ENCODE measurements around the gene NANOS2.

The NANOS2 gene
- 0 reads per million in 4 experiments for total RNA-seq

GRCh38 chr19:45913874-45914830 is at the start of gene NANOS2:
Gene NANOS2 (minus strand): TSS chr19:45914778. CDS start chr19:45914693, 85 bp downstream.
- no peak for DNase-seq

DNA sequence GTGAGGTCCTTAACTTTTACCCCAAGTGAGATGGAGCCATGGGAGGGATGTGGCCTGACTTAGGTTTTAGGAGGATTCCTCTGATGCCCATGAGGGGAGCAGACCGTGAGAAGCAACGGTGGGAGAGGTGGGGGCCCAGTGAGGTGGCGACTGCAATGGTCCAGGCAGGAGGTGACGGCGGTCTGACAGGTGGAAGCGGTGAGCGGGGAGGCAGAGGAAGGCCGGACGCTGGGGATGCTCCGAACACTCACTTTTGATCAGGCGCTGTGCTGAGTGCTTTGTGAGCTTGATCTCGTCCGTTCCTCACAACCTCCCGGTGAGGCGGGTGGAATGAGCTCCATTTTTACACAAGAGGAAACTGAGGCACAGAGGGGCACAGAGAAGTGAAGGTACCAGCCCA is 47.4 kb upstream of the NANOS2 start:
- DNase-seq = no peak

DNA sequence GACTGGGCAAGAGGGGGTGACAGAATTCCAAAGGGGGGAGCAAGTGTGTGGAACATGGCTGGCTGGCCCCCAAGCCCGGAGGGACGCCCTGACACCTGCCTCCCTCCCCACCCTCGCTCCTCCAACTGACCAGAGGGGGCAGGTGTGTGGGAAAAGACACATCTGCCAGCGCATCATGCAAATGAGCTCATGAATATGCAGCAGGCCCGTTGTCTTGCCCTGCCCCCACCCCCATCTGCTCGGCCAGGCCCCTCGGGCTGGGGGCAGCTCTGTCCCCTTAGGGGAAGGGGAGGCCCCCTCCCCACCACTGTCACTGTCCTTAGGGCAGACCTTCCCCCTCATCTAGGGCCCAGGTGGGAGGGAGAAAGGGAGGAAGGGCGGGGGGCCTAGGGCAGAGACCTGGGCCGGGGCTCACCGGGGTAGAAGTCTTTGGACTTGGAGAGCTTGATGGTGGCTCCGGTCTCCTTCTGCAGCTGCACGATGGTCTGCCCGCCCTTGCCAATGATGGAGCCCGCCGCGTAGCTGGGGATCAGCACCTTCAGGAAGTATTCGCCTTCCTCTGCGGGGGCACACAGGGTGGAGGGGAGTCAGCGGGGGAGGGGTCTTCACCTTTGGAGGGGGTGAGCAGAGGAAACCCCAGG is 46.1 kb upstream of the NANOS2 start:
- no peak for DNase-seq

GRCh38 chr19:45959517-45960025 is 45.0 kb upstream of the NANOS2 start:
- no peak for DNase-seq

DNA sequence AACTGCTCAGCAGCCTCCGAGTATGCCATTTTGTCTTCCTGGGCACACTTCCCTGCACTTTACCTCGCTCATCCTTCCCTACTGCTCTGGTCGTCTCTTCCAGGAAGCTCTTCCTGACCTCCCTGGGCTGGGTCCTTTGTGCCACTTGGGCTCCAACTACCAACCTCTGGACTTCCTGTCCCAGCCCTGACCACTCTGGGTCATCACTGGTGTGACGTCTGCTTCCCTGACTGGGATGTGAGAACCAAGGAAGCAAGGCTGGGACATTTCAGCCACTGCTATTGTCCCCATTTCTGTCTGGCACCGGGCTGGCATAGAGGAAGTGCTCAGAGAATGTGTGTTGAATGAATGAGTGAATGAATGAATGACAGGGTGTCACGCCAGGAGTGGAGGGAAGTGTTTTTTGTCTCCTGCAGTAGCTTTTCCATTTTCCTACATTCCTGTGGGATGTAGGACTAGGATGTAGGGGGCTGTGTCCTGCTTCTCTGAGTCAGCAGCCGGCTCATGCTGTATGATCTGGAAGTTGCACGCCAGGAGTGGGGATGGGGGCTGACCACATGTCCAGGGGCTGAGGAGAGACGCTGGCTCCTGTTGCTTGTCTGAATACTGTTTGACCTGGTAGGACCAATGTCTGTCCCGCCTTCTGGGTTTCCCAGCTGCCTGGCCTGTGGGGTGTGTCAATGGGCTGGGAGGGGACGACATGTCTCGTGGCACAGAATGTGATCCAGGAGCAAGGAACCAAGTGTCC is 44.4 kb upstream of the NANOS2 start:
- DNase-seq = no peak

DNA sequence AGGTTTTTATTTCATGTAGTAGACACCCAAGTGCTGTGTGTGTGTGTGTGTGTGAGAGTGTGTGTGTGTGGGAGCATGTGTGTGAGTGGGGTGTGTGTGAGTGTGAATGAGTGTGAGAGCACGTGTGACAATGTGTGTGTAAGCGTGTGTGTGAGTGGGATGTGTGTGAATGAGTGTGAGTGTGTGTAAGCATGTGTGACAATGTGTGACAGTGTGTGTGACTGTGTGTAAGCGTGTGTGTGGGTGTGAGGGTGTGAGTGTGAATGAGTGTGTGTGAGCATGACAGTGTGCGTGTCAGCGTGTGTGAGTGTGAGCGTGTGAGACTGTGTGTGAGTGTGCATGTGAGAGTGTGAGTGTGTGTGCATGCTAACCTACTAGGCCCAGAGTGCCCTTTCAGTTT is 43.7 kb upstream of the NANOS2 start:
- DNase-seq = no peak

DNA sequence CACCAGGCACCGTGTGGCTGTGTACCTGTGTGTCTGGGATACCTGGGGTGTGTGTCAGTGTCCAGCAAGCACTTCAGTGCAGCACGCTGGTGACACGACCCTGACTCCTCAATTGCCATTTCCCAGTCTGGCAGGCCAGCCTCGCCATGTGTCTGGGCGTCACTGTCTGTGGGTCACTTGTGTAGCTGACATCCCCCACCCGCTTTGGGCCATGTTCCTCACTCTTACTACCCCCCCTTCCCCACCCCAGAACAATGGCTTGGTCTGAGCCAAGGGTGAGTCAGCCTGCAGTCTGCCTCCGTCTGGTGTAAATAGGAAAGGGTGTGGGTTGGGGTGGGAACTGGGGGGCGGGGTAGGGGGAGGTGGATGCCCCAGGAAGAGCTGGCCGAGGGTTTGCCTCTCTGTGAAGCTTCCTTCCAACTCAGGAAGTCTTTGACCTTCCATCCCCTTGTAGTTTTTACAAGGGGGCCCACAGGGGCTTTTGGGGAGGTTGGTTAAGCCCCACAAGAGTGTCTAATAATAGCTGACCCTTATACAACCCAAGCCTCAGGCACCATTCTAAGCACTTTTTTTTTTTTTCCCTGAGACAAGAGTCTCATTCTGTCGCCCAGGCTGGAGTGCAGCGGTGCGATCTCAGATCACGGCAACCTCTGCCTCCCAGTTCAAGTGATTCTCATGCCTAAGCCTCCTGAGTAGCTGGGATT is 41.5 kb upstream of the NANOS2 start:
- DNase-seq = no peak

DNA sequence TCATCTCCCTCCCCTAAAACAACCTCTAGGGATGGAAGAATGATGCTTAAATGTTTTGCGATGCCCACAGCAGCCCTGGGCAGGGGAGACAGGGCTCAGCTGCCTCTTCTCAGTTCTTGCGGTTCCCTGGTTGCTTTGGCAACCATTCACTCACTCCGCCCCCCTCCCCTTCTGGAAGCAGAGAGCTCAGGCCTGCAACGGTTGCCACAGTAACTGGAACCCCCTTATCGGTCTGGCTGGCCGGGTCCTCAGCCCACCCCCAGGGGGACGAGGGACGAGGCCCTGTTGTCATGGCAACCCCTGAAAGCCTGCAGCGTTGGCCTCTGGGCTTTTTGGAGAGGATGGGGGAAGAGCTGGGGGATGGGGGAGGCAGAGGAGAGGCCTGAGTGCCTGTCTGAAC is 39.6 kb upstream of the NANOS2 start:
- DNase-seq = no peak

GRCh38 chr19:45953676-45954075 is 39.1 kb upstream of the NANOS2 start:
- DNase-seq = no peak

DNA sequence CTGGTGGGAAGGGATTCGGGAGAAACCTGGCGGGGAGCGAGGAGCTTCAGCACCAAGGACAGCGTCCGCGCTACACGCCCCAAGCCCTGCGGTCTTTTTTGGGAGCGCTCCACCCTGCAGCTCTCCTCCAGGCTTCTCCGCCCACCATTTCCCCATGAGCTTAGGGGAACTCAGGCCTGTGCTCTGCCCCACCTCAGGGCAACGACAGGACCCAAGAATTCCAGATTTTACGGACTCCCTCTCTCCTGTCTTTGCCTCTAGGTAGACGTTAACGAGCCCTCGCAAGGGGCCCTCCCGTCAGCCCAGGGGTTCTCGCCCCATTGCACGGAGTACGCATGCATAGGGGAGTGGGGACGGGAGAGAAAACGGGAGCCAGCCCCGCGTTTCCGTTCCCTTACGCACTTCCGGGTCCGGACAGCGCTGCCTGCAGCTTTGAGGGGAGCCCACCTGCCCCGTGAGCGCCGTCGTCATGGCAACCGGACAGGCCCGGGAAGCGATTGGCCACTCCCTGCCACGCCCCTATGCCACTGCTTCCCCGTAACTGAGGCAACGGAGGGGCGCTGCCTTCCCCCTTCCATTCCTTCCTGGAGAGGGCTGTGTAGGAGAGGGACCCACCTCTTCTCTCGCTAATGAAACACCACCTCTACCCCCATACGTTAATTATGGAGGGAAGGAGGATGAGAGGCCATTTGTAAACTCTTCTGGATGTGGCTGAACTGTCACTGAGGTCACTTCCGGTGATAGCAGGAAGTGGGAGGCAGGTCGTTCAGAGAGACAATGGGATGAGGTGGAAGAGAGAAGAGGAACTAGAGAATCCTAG is 38.3 kb upstream of the NANOS2 start:
- no peak for DNase-seq

DNA sequence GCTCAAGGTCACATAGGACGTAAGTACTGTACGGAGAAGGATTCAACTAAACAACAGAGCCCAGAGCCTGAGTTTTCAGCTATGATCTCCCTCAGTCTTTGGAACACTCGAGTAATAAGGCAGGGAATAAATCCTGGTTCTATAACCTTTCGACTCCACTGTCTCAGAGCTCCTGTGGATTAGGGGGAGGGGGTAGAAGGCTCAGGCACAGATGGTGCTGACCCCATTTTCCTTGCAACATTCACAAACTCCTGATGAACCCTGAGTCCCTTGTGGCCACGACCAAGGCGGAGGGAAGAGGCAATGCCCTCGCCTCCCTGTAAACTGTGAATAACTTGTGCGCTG is 37.7 kb upstream of the NANOS2 start:
- no peak for DNase-seq

DNA sequence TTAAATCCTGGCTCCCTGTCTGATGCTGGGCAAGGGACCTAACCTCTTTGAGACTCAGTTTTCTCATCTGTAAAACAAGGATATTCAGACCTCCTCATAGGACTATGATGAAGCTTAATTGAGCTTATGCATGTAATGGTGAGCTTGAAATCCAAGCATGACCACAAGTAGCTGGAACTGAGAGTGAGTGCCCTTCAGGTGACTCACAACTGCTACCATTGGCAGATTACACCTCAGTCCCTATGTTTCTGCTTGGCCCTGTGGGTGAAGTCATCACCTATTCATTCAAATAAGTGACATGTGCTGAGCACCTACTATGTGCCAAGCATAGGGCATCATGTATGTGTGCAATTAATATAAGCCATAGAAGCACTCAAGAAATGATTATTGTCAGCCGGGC is 33.3 kb upstream of the NANOS2 start:
- no peak for DNase-seq

GRCh38 chr19:45940515-45940805 is 25.9 kb upstream of the NANOS2 start:
- DNase-seq = no peak

- no peak for DNase-seq
Observed at GRCh38 chr19:45939792-45940514, 25.4 kb upstream of the NANOS2 start.

- no peak for DNase-seq
Observed at GRCh38 chr19:45938733-45939319, 24.2 kb upstream of the NANOS2 start.

- DNase-seq = no peak
Observed at GRCh38 chr19:45935267-45935666, 20.7 kb upstream of the NANOS2 start.

DNA sequence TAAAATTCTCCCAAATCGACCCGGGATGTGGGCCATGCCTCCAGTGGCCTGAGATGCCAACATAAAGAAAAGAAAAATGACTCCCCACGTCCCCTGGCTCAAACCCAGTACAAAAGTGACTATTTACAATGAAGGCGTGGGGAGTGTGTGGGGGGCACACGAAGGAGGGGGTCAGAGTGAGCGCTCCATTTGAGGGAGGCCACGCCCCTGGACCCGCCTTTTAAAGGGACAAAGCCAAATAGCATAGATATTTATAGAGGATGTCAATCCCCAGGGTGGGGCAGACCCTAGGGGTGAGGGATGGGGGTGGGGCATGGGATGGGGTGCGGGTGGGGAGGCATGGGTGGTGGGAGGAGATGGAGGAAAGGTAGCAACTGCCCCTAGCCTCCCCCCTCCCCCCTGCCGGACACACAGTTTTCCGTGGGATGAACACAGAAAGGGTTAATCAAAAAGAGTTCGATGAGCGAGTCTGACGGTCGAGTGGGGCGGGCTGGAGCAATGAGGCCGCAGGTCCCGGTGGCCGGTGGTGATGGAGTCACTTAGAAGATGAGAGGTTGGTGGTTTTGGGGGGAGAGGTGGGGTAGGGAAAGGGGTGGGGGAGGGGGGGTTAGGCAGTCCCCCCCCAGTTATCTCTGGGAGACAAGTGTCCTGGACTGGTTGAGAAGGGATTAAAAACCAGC is 20.1 kb upstream of the NANOS2 start:
- no peak for DNase-seq

DNA sequence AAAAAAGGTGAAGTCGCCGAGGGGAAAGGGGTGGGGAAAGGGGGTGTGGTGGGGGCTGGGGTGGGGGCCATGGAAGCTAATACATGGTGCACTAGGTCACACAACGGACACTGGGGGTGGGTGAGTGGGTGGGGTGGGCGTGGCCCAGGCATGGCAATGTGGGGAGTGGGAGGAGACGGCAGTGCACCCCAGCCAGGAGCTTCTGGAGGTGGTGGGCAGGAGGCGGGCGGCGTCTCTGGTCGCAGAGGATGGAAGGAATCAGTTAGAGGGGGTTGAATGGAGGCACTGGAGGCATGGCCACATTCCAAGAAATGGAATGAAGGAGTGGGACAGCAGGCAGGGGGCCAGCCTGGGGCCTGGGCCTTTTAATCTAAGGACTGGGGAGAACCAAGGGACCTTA is 19.2 kb upstream of the NANOS2 start:
- DNase-seq = no peak

DNA sequence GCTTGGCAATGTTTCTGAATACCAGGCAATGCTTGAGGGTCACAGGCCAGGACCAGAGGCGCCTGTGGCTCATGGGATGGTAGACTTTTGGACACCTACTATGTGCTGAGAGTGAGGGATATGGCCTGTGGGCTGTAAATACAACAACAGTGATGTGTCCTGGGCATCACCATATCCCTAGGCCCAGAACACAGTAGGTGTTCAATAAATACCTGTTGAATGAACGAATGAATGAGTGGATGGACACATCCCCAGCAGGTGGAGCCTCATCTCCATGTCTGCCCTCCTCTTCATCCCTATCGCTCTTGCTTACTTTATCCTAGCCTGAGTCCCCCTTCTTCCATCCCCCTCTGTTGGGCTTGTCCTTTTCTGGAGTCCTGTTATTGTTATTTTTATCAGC is 16.5 kb upstream of the NANOS2 start:
- DNase-seq = no peak

- DNase-seq = no peak
Observed at GRCh38 chr19:45929247-45929646, 14.7 kb upstream of the NANOS2 start.
